Measurements from ENCODE around the gene MED13L.

- TF ChIP-seq CTCF (IDR thresholded peaks at IDR 0.05) (no peak), EZH2 (IDR thresholded peaks at IDR 0.05; ENCODE audit: borderline replicate concordance, insufficient read depth, low read depth, low read length, poor library complexity, severe bottlenecking) (no peak)
These were observed 117.3 kb downstream of the MED13L start for GRCh38 chr12:116160231-116160630.

Measured in B cell (primary cell).